ENCODE results near the gene OLIG2. TPM values are rescaled to one million over a fixed set of nuclear protein-coding genes. Genes with fewer than 3 reads are reported as not detected.

OLIG2 gene
- total RNA-seq, 1 donor from 2014 or later, result 0.56 TPM

- Mint-ChIP-seq H3K27ac (ENCODE audit: unreplicated experiment) (no peak overlapping the region), H3K4me1 (ENCODE audit: unreplicated experiment) (peaks cover 2% of the 10 kb centered on the region), H3K27me3 (ENCODE audit: unreplicated experiment) (peaks cover 47% of the 10 kb centered on the region), H3K9me3 (ENCODE audit: unreplicated experiment) (no peaks in the 10 kb centered on the region), H3K36me3 (ENCODE audit: unreplicated experiment) (peaks cover 2% of the 10 kb centered on the region), H3K4me3 (ENCODE audit: unreplicated experiment) (no peak overlapping the region)
- no peak for TF ChIP-seq CTCF (IDR thresholded peaks at IDR 0.05)
- DNase-seq (ENCODE audit: extremely low spot score, unreplicated experiment), result no peak
Measured at GRCh38 chr21:33031152-33031911, 5.6 kb downstream of the OLIG2 start.

DNA sequence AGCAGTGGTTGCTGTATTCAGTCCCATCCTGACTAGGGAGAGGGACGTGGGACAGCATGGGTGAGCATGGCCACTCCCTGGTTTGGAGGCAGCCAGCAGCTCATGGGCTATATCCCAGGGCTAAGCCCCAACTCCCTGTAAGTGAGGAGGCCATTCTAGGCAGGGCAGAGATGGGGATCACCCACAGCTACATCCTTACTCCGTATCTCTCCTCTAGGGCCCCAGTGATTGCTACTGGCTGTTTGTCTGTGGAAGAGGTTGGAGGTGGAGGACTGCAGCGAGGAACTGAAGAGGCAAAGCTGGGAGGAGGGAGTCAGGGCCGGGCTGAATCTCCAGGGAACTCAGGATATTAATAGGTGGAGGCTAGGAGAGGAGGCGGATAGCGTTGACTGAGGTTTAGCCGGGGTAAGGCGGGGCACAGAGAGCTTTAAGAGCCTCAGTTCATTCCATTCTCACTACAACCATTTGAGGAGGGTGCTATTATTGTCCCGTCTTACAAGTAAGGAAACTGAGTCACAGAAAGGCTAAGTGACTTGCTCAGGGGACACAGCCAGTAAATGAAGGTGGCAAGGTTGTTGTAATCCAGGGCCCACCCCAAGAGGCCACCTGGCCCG is 6.8 kb downstream of the OLIG2 start:
- no peak for TF ChIP-seq CTCF (IDR thresholded peaks at IDR 0.05)
- H3K9me3 Mint-ChIP-seq (ENCODE audit: unreplicated experiment), result no peaks in the 10 kb centered on the region
- no peak for DNase-seq (ENCODE audit: extremely low spot score, unreplicated experiment)
- H3K36me3 Mint-ChIP-seq (ENCODE audit: unreplicated experiment), result peaks cover 2% of the 10 kb centered on the region
- no peak overlapping the region for H3K27ac Mint-ChIP-seq (ENCODE audit: unreplicated experiment)
- peaks cover 39% of the 10 kb centered on the region for H3K27me3 Mint-ChIP-seq (ENCODE audit: unreplicated experiment)
- H3K4me1 Mint-ChIP-seq (ENCODE audit: unreplicated experiment), result peaks cover 7% of the 10 kb centered on the region
- H3K4me3 Mint-ChIP-seq (ENCODE audit: unreplicated experiment), result no peak overlapping the region

- DNase-seq (ENCODE audit: extremely low spot score, unreplicated experiment), result no peak
- Mint-ChIP-seq H3K4me1 (ENCODE audit: unreplicated experiment) (peaks cover 7% of the 10 kb centered on the region), H3K27ac (ENCODE audit: unreplicated experiment) (no peak overlapping the region), H3K27me3 (ENCODE audit: unreplicated experiment) (peaks cover 37% of the 10 kb centered on the region), H3K4me3 (ENCODE audit: unreplicated experiment) (no peak overlapping the region), H3K36me3 (ENCODE audit: unreplicated experiment) (no peaks in the 10 kb centered on the region), H3K9me3 (ENCODE audit: unreplicated experiment) (no peaks in the 10 kb centered on the region)
- TF ChIP-seq CTCF (IDR thresholded peaks at IDR 0.05), result no peak
Measured at GRCh38 chr21:33033094-33033951, 7.6 kb downstream of the OLIG2 start.

DNA sequence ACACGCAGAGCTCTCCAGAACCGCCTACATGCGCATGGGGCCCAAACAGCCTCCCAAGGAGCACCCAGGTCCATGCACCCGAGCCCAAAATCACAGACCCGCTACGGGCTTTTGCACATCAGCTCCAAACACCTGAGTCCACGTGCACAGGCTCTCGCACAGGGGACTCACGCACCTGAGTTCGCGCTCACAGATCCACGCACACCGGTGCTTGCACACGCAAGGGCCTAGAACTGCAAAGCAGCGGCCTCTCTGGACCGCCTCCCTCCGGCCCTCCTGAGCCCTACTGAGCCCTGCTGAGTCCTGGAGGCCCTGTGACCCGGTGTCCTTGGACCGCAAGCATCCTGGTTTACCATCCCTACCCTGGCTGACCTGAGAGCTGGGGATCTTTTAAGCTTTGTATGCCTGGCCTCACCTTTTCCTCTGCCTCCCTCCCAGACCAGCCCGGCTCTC is 8.3 kb downstream of the OLIG2 start:
- no peak for DNase-seq (ENCODE audit: extremely low spot score, unreplicated experiment)
- Mint-ChIP-seq H3K36me3 (ENCODE audit: unreplicated experiment) (no peaks in the 10 kb centered on the region), H3K27ac (ENCODE audit: unreplicated experiment) (no peak overlapping the region), H3K9me3 (ENCODE audit: unreplicated experiment) (no peaks in the 10 kb centered on the region), H3K27me3 (ENCODE audit: unreplicated experiment) (peaks cover 30% of the 10 kb centered on the region), H3K4me1 (ENCODE audit: unreplicated experiment) (peaks cover 7% of the 10 kb centered on the region), H3K4me3 (ENCODE audit: unreplicated experiment) (no peak overlapping the region)
- TF ChIP-seq CTCF (IDR thresholded peaks at IDR 0.05), result no peak
